Measurements from ENCODE around the gene RXRA. TPM values are rescaled to one million over a fixed set of nuclear protein-coding genes. Genes with fewer than 3 reads are reported as not detected.

The RXRA gene
- total RNA-seq, 1 experiment from 2014 or later = 31.6 TPM

GRCh38 chr9:134328341-134328840 is 2.1 kb downstream of the RXRA start:
- ATAC-seq = peak; percentile 8; the same call in 1 of the 2 replicates
- no TSS peak for BruUV-seq (replicated peaks)
- Histone ChIP-seq H3K36me3 (ENCODE audit: control insufficient read depth, insufficient read depth, low read length) (peaks cover 2% of the 10 kb centered on the region; the same call in 1 of the 2 replicates), H3K9me3 (ENCODE audit: control insufficient read depth, insufficient read depth, low read depth, low read length) (no peaks in the 10 kb centered on the region), H3K4me1 (ENCODE audit: control insufficient read depth, insufficient read depth, low read length) (peaks cover 23% of the 10 kb centered on the region), H3K27me3 (ENCODE audit: control insufficient read depth, insufficient read depth, low read length) (no peaks in the 10 kb centered on the region), H3K27ac (ENCODE audit: low read length) (peak overlapping the region; percentile 84), H3K4me3 (ENCODE audit: low read depth in 2 of 2, low read length in 2 of 2) (peak overlapping the region; percentile 56 to 71)
- intact Hi-C loops (cut with micrococcal nuclease; ENCODE audit: unreplicated experiment) (loop anchor here (10.0 kb wide), 1 partner anchor 154 kb away; no protein-coding TSS in a partner anchor), in situ Hi-C loops (cut with HindIII; ENCODE audit: low pct_unique_long_range_greater_than_20kb, low sequenced_read_pairs) (no loop called here)
- TF ChIP-seq REST (IDR thresholded peaks at IDR 0.05; ENCODE audit: insufficient read depth in 1 of 2, low read depth in 2 of 2, low read length in 1 of 2) = no peak
- TF ChIP-seq CTCF (IDR thresholded peaks at IDR 0.05) = no peak
- no peak for TF ChIP-seq POLR2AphosphoS5 (IDR thresholded peaks at IDR 0.05; ENCODE audit: low read depth, low read length)
- TF ChIP-seq TCF7L2 (IDR thresholded peaks at IDR 0.05; ENCODE audit: low read depth, low read length) = no peak
- TF ChIP-seq SIN3A (IDR thresholded peaks at IDR 0.05; ENCODE audit: borderline replicate concordance, insufficient read depth, low read depth, low read length) = no peak
- no peak for DNase-seq (ENCODE audit: low read depth, low spot score)
- ChIA-PET POLR2A (no interaction called here), CTCF (no interaction called here)

- POLR2A ChIA-PET = no interaction called here
- peak overlapping the region; percentile 84 for H3K27ac ChIP-seq (ENCODE audit: low read length)
- peaks cover 22% of the 10 kb centered on the region for H3K4me1 ChIP-seq (ENCODE audit: control insufficient read depth, insufficient read depth, low read length)
- peaks cover 2% of the 10 kb centered on the region; the same call in 1 of the 2 replicates for H3K36me3 ChIP-seq (ENCODE audit: control insufficient read depth, insufficient read depth, low read length)
- in situ Hi-C loops (cut with HindIII; ENCODE audit: low pct_unique_long_range_greater_than_20kb, low sequenced_read_pairs) (no loop called here), intact Hi-C loops (cut with micrococcal nuclease; ENCODE audit: unreplicated experiment) (loop anchor here (10.0 kb wide), 1 partner anchor 154 kb away; no protein-coding TSS in a partner anchor)
- peak overlapping the region; percentile 56 to 71 for H3K4me3 ChIP-seq (ENCODE audit: low read depth in 2 of 2, low read length in 2 of 2)
- CTCF ChIA-PET = no interaction called here
- DNase-seq (ENCODE audit: low read depth, low spot score) (no peak), ATAC-seq (peak; percentile 40)
- BruUV-seq (replicated peaks) = no TSS peak
- TF ChIP-seq TCF7L2 (IDR thresholded peaks at IDR 0.05; ENCODE audit: low read depth, low read length) (no peak), REST (IDR thresholded peaks at IDR 0.05; ENCODE audit: insufficient read depth in 1 of 2, low read depth in 2 of 2, low read length in 1 of 2) (no peak), POLR2AphosphoS5 (IDR thresholded peaks at IDR 0.05; ENCODE audit: low read depth, low read length) (no peak), CTCF (IDR thresholded peaks at IDR 0.05) (no peak), SIN3A (IDR thresholded peaks at IDR 0.05; ENCODE audit: borderline replicate concordance, insufficient read depth, low read depth, low read length) (no peak)
- H3K9me3 ChIP-seq (ENCODE audit: control insufficient read depth, insufficient read depth, low read depth, low read length) = no peaks in the 10 kb centered on the region
- H3K27me3 ChIP-seq (ENCODE audit: control insufficient read depth, insufficient read depth, low read length) = no peaks in the 10 kb centered on the region
Observed at GRCh38 chr9:134328841-134329575, 2.8 kb downstream of the RXRA start.

Measured in Panc1 (cell line).